Measurements from ENCODE around the gene PCDH15. TPM values are rescaled to one million over a fixed set of nuclear protein-coding genes. Genes with fewer than 3 reads are reported as not detected.

Gene PCDH15
- polyA plus RNA-seq, 1 of the 3 experiments (the other 2 are of a cell fraction), result 0.03 TPM

DNA sequence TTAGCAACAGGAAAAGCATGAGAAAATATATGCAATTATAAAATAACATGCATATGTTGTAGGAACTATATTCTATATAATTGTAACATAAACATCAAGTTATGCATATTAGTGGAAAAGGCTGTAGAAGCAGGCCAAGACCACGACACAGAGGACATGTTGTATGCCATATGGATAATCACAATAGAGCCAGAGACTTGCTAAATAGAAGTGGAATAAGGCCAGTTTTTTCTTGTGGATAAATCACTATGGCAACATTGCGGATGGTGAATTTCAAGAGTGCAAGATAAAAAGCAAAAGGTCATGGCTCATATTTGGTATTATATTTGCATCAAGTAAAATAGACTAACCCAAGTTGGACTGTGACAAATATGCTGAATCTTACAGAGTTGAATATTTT is 93.0 kb downstream of the PCDH15 start:
- no peaks in the 10 kb centered on the region for H3K36me3 ChIP-seq (replicated peaks in 1 of 2; ENCODE audit: control insufficient read depth in 1 of 2, insufficient read depth in 2 of 2, low read length in 1 of 2)
- no peak overlapping the region for H3K4me2 ChIP-seq
- no peaks in the 10 kb centered on the region for H3K9me2 ChIP-seq
- H3K9ac ChIP-seq, result no peak overlapping the region
- no peak overlapping the region for H3K27ac ChIP-seq (ENCODE audit: low read depth in 2 of 2, low read length in 1 of 2)
- DNase-seq, result no peak
- no peaks in the 10 kb centered on the region for H3K79me2 ChIP-seq (ENCODE audit: insufficient read depth)
- no peak overlapping the region for H3K4me3 ChIP-seq (ENCODE audit: low read depth in 2 of 2, low read length in 1 of 2)
- no peaks in the 10 kb centered on the region for H4K20me1 ChIP-seq (ENCODE audit: insufficient read depth)
- no peak overlapping the region for H2AFZ ChIP-seq (ENCODE audit: low read depth)
- H3F3A ChIP-seq (replicated peaks; ENCODE audit: insufficient read depth), result no peaks in the 10 kb centered on the region
- 56% methylated on average over 2 of the region's 2 CpGs for WGBS (ENCODE audit: low lambda C conversion rate)
- ChIA-PET CTCF (no interaction called here), POLR2A (no interaction called here)
- TF ChIP-seq, protein P1, sequence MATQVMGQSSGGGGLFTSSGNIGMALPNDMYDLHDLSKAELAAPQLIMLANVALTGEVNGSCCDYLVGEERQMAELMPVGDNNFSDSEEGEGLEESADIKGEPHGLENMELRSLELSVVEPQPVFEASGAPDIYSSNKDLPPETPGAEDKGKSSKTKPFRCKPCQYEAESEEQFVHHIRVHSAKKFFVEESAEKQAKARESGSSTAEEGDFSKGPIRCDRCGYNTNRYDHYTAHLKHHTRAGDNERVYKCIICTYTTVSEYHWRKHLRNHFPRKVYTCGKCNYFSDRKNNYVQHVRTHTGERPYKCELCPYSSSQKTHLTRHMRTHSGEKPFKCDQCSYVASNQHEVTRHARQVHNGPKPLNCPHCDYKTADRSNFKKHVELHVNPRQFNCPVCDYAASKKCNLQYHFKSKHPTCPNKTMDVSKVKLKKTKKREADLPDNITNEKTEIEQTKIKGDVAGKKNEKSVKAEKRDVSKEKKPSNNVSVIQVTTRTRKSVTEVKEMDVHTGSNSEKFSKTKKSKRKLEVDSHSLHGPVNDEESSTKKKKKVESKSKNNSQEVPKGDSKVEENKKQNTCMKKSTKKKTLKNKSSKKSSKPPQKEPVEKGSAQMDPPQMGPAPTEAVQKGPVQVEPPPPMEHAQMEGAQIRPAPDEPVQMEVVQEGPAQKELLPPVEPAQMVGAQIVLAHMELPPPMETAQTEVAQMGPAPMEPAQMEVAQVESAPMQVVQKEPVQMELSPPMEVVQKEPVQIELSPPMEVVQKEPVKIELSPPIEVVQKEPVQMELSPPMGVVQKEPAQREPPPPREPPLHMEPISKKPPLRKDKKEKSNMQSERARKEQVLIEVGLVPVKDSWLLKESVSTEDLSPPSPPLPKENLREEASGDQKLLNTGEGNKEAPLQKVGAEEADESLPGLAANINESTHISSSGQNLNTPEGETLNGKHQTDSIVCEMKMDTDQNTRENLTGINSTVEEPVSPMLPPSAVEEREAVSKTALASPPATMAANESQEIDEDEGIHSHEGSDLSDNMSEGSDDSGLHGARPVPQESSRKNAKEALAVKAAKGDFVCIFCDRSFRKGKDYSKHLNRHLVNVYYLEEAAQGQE (IDR thresholded peaks at IDR 0.05; ENCODE audit: low read depth, low read length), result no peak
- TF ChIP-seq MXI1 (IDR thresholded peaks at IDR 0.05; ENCODE audit: low read depth, low read length) (no peak), NFIC (IDR thresholded peaks at IDR 0.05; ENCODE audit: borderline replicate concordance) (no peak), RAD21 (IDR thresholded peaks at IDR 0.05; ENCODE audit: low read length) (no peak)
- no peaks in the 10 kb centered on the region for H3K27me3 ChIP-seq (ENCODE audit: insufficient read depth)
- H3K9me3 ChIP-seq, result no peaks in the 10 kb centered on the region
- H3K4me1 ChIP-seq (ENCODE audit: control insufficient read depth in 1 of 2, insufficient read depth in 2 of 2, low read depth in 1 of 2, low read length in 1 of 2), result no peaks in the 10 kb centered on the region

DNA sequence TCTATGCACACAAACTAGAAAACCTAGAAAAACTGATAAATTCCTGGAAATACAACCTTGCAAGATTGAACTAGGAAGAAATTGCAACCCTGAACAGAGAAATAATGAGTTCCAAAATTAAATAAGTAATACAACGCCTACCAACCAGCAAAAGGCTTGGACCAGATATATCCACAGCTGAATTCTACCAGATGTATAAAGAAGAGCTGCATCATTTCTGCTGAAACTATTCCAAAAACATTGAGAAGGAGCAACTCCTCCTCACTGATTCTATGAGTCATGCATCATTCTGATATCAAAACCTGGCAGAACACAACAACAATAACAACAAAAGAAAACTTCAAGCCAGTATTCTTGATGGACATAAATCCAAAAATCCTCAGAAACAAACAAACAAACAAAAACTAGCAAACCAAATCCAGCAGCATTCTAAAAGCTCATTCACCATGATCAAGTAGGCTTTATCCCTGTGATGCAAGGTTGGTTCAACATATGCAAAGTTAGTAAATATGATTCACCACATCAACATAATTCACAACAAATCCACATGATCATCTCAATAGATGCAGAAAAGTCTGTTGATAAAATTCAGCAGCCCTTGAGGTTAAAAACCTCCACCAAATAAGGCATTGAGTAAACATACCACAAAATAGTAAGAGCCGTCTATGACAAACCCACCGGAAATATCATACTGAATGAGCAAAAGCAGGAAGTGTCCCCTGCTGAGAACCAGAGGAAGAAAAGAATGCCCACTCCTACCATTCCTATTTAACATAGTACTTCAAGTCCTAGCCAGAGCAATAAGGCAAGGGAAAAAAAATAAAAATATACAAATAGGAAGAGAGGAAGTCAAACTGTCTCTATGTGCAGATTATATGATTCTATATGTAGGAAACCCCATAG is 98.2 kb downstream of the PCDH15 start:
- Histone ChIP-seq H4K20me1 (ENCODE audit: insufficient read depth) (no peaks in the 10 kb centered on the region), H3K79me2 (ENCODE audit: insufficient read depth) (no peaks in the 10 kb centered on the region), H3K36me3 (replicated peaks in 1 of 2; ENCODE audit: control insufficient read depth in 1 of 2, insufficient read depth in 2 of 2, low read length in 1 of 2) (no peaks in the 10 kb centered on the region), H2AFZ (ENCODE audit: low read depth) (no peak overlapping the region), H3K27ac (ENCODE audit: low read depth in 2 of 2, low read length in 1 of 2) (no peak overlapping the region), H3K4me1 (ENCODE audit: control insufficient read depth in 1 of 2, insufficient read depth in 2 of 2, low read depth in 1 of 2, low read length in 1 of 2) (no peaks in the 10 kb centered on the region), H3K9me3 (no peaks in the 10 kb centered on the region), H3F3A (replicated peaks; ENCODE audit: insufficient read depth) (no peaks in the 10 kb centered on the region), H3K9me2 (no peaks in the 10 kb centered on the region), H3K27me3 (ENCODE audit: insufficient read depth) (no peaks in the 10 kb centered on the region), H3K4me3 (ENCODE audit: low read depth in 2 of 2, low read length in 1 of 2) (no peak overlapping the region), H3K4me2 (no peak overlapping the region), H3K9ac (no peak overlapping the region)
- POLR2A ChIA-PET, result no interaction called here
- no peak for DNase-seq
- WGBS (ENCODE audit: low lambda C conversion rate), result 76% methylated on average over 3 of the region's 3 CpGs
- CTCF ChIA-PET, result no interaction called here
- TF ChIP-seq MEF2A (IDR thresholded peaks at IDR 0.05; ENCODE audit: borderline replicate concordance, low read depth) (no peak), TAF1 (IDR thresholded peaks at IDR 0.05; ENCODE audit: borderline replicate concordance, low read depth, low read length) (no peak), POLR2AphosphoS5 (IDR thresholded peaks at IDR 0.05; ENCODE audit: low read depth, low read length) (no peak), ELF1 (IDR thresholded peaks at IDR 0.05) (no peak), CHD2 (IDR thresholded peaks at IDR 0.05; ENCODE audit: low read length, partially characterized antibody) (no peak), SIN3A (IDR thresholded peaks at IDR 0.05; ENCODE audit: borderline replicate concordance, low read depth, low read length) (no peak), MXI1 (IDR thresholded peaks at IDR 0.05; ENCODE audit: low read depth, low read length) (no peak), GATA2 (CRISPR knock-in tag; IDR thresholded peaks at IDR 0.05) (no peak), NRF1 (IDR thresholded peaks at IDR 0.05; ENCODE audit: low read depth, low read length) (no peak), FOXM1 (IDR thresholded peaks at IDR 0.05; ENCODE audit: low read depth) (no peak), SMC3 (IDR thresholded peaks at IDR 0.05; ENCODE audit: low read depth, low read length) (no peak), YY1 (IDR thresholded peaks at IDR 0.05; ENCODE audit: low read depth) (no peak), TCF12 (IDR thresholded peaks at IDR 0.05) (no peak)
- TF ChIP-seq, protein P1 (IDR thresholded peaks at IDR 0.05; ENCODE audit: low read depth, low read length), result no peak
- TF ChIP-seq, protein P2, sequence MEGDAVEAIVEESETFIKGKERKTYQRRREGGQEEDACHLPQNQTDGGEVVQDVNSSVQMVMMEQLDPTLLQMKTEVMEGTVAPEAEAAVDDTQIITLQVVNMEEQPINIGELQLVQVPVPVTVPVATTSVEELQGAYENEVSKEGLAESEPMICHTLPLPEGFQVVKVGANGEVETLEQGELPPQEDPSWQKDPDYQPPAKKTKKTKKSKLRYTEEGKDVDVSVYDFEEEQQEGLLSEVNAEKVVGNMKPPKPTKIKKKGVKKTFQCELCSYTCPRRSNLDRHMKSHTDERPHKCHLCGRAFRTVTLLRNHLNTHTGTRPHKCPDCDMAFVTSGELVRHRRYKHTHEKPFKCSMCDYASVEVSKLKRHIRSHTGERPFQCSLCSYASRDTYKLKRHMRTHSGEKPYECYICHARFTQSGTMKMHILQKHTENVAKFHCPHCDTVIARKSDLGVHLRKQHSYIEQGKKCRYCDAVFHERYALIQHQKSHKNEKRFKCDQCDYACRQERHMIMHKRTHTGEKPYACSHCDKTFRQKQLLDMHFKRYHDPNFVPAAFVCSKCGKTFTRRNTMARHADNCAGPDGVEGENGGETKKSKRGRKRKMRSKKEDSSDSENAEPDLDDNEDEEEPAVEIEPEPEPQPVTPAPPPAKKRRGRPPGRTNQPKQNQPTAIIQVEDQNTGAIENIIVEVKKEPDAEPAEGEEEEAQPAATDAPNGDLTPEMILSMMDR (IDR thresholded peaks at IDR 0.05), result no peak
